ENCODE measurements around the gene NADK2. TPM values are rescaled to one million over a fixed set of nuclear protein-coding genes. Genes with fewer than 3 reads are reported as not detected.

The NADK2 gene
- total RNA-seq, 4 donors from 2014 or later = 13.2 to 26.5 (median 18.9) TPM

DNA sequence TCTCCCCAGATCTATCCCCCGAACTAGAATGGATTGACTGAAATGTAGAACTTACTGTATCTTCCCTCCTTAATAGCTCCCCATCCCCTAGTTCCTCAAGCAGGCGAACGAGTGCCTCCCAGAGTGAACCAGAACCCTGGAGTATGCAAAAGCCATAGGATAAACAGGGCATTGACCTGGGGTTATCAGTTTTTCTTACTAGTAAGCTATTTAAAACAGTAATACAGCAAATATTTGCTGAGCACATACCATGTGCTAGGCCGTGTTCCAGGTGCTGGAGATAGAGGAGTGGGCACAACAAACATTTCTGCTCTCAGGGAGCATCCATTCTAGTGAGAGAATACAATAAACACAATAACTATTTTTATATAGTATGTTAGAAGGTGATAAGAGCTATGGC lies 88.0 kb downstream of the NADK2 start:
- DNase-seq (ENCODE audit: low spot score) (no peak), ATAC-seq (ENCODE audit: low FRiP score) (no peak)
- TF ChIP-seq, protein P1, sequence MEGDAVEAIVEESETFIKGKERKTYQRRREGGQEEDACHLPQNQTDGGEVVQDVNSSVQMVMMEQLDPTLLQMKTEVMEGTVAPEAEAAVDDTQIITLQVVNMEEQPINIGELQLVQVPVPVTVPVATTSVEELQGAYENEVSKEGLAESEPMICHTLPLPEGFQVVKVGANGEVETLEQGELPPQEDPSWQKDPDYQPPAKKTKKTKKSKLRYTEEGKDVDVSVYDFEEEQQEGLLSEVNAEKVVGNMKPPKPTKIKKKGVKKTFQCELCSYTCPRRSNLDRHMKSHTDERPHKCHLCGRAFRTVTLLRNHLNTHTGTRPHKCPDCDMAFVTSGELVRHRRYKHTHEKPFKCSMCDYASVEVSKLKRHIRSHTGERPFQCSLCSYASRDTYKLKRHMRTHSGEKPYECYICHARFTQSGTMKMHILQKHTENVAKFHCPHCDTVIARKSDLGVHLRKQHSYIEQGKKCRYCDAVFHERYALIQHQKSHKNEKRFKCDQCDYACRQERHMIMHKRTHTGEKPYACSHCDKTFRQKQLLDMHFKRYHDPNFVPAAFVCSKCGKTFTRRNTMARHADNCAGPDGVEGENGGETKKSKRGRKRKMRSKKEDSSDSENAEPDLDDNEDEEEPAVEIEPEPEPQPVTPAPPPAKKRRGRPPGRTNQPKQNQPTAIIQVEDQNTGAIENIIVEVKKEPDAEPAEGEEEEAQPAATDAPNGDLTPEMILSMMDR (IDR thresholded peaks at IDR 0.05) = no peak

DNA sequence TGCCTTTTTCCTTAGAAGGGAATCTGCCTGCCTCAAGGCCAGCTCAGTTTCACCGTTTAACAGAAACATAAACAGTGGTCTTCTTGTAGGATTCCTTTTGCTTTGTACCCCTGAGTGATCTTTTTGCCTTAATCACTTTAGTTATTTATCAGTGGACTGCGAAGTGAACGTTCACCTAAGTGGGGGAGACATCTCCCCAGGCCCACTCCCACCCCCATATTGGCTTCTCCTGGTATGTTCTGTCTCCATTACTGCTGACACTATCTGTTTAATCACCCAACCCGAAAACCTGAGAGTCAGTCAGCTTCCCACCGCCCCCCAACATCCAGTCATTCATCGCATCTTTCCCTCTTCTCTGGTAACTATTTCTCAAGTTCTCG lies 88.4 kb downstream of the NADK2 start:
- ATAC-seq (ENCODE audit: low FRiP score) (no peak), DNase-seq (ENCODE audit: low spot score) (no peak)
- TF ChIP-seq, protein P1 (IDR thresholded peaks at IDR 0.05) = no peak

DNA sequence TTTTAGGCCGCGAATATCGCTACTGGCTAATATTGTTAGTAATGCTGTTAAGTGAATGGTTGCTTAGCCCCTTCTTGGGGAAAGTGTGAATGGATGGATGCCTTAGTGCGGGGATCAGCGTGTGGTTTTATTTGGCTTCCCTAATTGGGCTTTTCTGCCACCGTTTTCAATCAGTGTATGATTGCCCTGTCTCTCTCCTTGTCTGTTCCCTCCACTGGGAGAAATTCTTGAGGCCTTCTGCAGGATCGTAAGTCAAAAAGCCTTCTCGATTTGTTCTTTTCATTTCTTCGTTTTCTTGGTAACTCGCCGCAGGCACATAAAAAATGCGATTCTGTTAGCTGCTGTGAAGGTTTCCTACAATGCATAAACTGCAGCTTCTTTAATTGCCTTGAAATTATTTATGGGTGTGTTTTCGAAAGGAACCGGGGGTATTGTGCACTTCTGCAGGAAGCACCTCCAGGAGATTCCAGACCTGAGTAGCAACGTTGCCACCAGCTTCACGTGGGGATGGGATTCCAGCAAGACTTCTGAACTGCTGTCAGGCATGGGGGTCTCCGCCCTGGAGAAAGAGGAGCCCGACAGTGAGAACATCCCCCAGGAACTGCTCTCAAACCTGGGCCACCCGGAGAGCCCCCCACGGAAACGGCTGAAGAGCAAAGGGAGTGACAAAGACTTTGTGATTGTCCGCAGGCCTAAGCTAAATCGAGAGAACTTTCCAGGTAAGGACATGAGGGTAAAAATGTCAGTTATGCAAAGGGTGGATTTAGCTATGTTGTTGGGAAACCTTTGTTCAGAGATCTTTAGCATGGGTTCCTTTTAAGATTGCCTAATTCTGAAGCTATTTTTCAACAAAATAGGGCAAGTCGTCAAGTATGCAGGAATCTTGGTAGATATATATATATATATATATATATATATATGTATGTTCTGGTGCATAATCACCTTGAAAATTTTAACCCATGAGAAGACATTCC lies 89.1 kb downstream of the NADK2 start:
- TF ChIP-seq, protein P1 (IDR thresholded peaks at IDR 0.05) = no peak
- no peak for ATAC-seq (ENCODE audit: low FRiP score)
- no peak for DNase-seq (ENCODE audit: low spot score)

DNA sequence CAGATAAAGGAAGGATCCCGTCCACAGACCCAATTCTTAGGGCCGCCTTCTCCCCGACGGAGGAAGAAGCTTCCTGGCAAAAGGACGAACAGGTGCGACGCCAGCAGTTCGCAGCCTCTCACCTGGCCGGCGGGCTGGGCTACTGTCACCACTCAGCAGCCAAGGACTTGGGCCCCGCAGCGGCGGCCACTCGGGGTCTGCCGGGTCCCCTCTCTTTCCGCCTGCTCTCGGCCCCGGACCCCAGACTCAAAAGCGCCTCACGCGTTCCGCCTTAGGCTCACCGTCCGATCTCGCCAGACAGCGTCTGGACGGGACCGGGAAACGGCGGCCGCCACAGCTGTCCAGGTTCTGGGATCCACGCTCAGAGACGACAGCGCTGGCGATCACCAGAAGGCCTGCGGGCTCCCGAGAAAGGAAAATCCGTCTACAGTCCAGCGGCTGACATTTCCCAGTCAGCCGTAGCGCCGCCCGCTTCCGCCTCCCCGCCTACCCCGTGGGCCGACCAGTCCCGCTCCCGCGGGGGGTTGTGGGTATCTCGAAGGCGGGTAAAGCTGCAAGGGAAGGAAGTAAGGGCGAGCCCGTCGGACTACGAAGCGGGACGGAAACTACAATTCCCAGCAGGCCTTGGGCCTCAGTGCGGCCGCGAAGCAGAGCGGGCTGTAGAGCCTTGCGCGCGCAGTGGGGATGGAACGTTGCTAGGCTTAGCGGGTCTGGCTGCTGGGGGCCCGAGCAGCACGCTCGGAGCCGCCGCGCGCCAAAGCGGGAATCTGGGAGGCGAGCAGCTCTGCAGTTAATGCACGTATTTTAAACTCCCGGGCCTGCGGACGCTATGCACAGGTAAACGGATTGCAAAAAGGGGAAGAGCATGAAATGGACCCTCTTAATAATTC lies 90.0 kb downstream of the NADK2 start, which contains the start of the genes LMBRD2 and SKP2:
LMBRD2 (minus strand) TSS at position 454 of the 890 bp plus-strand sequence. CDS start 8,538 bp downstream, outside the sequence.
SKP2 (plus strand) TSS at position 678 of the 890 bp plus-strand sequence; CDS start at position 830, 152 bp downstream.
- peak; percentile 99 for ATAC-seq (ENCODE audit: low FRiP score)
- TF ChIP-seq, protein P1 (IDR thresholded peaks at IDR 0.05) = no peak
- DNase-seq (ENCODE audit: low spot score) = peak; percentile 87

DNA sequence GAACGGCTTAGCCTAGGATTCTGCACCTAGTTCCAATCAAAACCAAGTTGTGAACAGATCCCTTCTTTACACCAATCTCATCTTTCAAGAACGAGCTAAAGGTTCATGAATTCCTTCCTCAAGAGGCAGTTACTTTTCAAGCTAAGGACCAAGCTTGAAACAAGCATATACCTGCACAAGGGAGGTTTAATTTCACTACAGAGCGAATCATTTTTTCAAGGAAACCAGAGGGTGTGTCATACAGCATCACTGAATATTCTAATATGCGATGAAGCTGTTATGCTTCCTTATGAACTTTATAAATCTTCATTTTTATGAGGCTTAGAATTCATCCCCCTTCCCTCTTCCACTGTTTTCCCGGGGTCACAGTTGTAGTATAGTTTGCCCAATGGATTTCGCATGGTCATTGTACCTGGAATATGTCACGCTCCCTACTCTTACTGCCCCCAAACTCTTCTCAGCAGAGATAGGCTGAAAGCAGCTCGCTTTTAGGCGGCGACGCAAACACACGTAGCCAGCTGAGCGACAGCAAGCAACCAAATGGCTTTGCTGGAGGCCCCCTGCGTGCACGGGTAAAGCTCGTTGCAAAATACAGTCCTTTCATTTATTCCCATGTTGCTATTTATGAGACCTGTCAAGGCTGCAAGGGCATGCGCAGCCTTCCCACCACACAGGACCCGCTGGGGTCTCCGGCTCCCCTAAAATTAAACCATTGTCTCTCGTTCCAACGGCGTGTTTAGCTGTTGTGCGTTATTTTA lies 90.9 kb downstream of the NADK2 start:
- DNase-seq (ENCODE audit: low spot score) (no peak), ATAC-seq (ENCODE audit: low FRiP score) (no peak)
- TF ChIP-seq, protein P1 (IDR thresholded peaks at IDR 0.05) = no peak

DNA sequence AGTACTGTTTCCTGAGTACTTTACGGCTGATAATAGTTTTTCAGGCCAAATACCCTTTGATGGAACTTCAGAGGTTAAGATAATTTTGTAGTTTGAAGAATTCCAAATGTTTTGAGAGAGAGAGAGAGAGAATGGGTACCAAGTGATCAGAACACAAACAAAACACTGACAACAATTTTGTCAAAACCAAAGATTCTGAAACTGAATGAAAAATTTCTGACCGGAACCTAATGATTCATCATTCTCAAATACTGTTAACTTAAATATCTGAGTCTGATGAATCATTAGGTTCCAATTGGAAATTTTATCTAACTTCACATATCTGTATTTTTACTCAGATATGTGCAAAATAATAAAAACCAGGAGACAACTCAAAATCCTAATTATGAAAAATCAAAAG lies 94.0 kb downstream of the NADK2 start:
- DNase-seq (ENCODE audit: low spot score) = no peak
- ATAC-seq (ENCODE audit: low FRiP score) = no peak
- TF ChIP-seq, protein P1 (IDR thresholded peaks at IDR 0.05) = no peak

Measured in omental fat pad (tissue), 4 donors.